ENCODE data around the gene GRHL3. TPM values are rescaled to one million over a fixed set of nuclear protein-coding genes. Genes with fewer than 3 reads are reported as not detected.
A peak's percentile ranks its signal among the peaks of the same experiment; 100 is the strongest.

Gene GRHL3
- total RNA-seq, 2 experiments from 2014 or later, result 0.10 TPM; not detected in 1

DNA sequence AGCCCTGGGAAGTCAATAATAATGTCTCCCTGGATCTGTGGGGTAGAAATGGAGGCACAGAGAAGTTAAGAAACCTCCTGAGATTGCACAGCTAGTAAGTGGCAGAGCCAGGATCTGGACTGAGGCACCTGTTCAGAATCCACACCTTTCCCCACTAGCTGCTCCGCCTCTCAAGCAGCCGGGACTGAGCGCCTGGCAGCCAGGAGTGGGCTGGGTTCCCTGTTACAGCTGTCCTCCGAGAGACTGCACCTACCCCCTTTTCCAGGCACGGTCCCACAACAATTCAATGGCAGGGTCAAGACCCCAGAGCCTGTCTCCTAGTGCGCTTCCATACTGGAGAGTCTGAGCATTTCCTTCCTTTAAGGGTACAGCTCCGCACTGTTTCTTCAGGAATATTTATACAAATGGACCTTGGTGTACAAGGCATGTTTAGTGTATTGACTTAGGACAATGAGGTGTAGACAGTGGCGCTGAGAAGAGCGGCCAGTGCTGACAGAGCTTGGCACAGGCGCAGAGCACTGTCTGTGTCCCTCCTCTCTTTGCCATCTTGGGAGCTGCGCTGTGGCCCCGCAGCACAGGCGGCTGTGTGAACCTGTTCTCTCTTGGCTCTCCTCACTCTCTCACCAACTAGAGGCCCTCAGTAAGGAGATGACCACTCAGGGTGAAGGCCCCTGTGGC lies 24.4 kb downstream of the GRHL3 start:
- POLR2A ChIA-PET, result no interaction called here
- no peaks in the 10 kb centered on the region for H3K4me1 Mint-ChIP-seq
- H3K36me3 Mint-ChIP-seq (ENCODE audit: low read depth), result no peaks in the 10 kb centered on the region
- no peak overlapping the region for H3K4me3 Mint-ChIP-seq
- peaks cover 8% of the 10 kb centered on the region for H3K27me3 Mint-ChIP-seq
- no peaks in the 10 kb centered on the region for H3K9me3 Mint-ChIP-seq
- CTCF ChIA-PET, result no interaction called here
- no peak overlapping the region for H3K27ac Mint-ChIP-seq
- no peak for DNase-seq

DNA sequence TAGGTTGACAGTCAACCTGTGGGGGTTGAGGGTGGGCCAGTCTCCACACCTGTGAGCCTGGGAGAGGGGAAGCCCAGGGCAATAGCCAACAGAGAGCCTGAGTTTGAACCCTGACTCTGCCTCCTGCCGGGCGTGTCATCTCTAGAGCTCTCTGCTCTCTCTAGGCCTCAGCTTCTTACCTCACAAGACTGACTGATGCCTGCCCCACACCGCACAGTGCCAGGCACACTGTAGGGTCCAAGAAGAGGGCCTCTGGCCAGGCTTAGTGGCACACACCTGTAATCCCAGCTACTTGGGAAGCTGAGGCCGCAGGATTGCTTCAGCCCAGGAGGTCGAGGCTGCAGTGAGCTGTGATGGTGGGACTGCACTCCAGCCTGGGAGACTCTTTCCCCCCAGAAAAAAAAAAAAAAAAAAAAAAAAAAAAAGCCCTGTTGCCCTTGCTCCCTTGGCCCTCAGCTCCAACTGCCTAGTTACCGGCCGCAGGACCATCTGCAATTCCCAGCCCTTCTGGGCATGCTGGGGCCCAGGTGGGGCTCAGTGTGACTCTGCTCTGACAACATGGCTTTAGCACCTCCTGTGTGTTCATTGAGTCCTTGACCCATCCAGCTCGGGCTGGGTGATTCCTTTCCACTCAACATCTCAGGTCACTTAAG lies 25.1 kb downstream of the GRHL3 start:
- ChIA-PET POLR2A (no interaction called here), CTCF (interaction anchor here (1.1 kb wide), 1 partner anchor 47 kb away, joined by 3 read pairs; no protein-coding TSS in a partner anchor)
- no peak overlapping the region for H3K27ac Mint-ChIP-seq
- DNase-seq, result no peak
- no peaks in the 10 kb centered on the region for H3K36me3 Mint-ChIP-seq (ENCODE audit: low read depth)
- H3K27me3 Mint-ChIP-seq, result peaks cover 11% of the 10 kb centered on the region
- H3K4me1 Mint-ChIP-seq, result no peaks in the 10 kb centered on the region
- H3K4me3 Mint-ChIP-seq, result no peak overlapping the region
- H3K9me3 Mint-ChIP-seq, result no peaks in the 10 kb centered on the region

DNA sequence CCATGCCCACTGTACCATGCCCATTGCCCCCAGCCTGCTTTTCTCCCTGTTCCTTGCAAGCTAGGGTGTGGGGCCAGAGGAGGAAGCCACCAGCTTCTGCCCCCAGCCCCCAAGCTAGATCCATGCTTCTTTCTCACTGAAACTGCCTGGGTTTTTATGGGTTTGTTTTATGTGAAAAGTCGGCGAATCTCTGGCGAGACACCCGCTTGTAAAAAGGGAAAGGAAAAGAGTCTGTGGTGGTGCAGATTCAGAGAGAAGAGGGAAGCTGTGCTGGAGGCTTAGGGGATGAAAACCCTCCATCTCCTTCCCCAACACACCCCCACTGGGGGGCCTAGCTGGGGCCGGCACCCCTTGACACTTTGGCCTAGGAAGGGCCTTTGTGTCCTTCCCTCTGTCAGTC lies 26.2 kb downstream of the GRHL3 start:
- Mint-ChIP-seq H3K4me3 (no peak overlapping the region), H3K27me3 (peaks cover 11% of the 10 kb centered on the region), H3K27ac (no peak overlapping the region), H3K36me3 (ENCODE audit: low read depth) (no peaks in the 10 kb centered on the region), H3K4me1 (peaks cover 9% of the 10 kb centered on the region), H3K9me3 (no peaks in the 10 kb centered on the region)
- no peak for DNase-seq
- ChIA-PET CTCF (interaction anchor here (1.1 kb wide), 1 partner anchor 45 kb away, joined by 3 read pairs; no protein-coding TSS in a partner anchor), POLR2A (no interaction called here)

DNA sequence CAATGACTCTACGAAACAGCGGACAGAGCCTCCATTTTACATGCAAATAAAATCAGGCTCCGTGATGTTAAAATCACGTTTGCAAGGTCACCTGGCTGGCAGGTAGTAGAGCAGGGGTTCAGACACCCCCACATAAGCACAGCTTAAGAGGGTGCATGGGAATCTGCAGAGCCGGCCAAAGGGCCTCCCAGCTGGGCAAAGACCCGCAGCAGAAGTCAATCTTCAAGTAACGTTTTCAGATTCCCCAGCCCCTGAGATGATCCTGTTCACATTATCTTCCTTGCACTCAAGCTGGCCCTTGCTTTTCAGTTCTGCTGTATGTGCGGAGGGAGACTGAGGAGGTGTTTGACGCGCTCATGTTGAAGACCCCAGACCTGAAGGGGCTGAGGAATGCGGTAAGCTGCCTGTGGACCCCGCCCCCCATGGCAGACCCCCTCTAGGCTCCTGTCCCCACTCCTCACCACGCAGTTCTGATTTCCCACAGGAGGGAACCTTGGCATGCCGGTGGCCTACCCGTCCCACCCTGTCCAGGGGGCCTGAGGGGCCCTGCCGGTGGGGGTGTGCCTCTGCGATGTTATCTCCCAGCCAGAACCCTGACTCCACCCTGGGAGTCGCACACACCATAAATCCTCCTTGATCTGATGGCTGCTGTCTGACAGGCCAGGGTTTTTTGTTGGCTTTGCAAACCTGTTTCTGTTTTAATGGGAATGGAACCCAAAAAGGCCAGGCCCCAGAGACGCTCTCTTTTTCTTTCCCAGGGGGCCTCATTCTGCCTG lies 28.2 kb downstream of the GRHL3 start:
- CTCF ChIA-PET, result interaction anchor here (1.0 to 1.3 kb wide), 2 partner anchors 44 kb away, joined by 3 to 5 read pairs; no protein-coding TSS in a partner anchor
- H3K27me3 Mint-ChIP-seq, result peaks cover 7% of the 10 kb centered on the region
- H3K4me1 Mint-ChIP-seq, result peaks cover 26% of the 10 kb centered on the region
- H3K36me3 Mint-ChIP-seq (ENCODE audit: low read depth), result no peaks in the 10 kb centered on the region
- POLR2A ChIA-PET, result no interaction called here
- H3K9me3 Mint-ChIP-seq, result no peaks in the 10 kb centered on the region
- no peak overlapping the region for H3K4me3 Mint-ChIP-seq
- H3K27ac Mint-ChIP-seq, result no peak overlapping the region
- no peak for DNase-seq

DNA sequence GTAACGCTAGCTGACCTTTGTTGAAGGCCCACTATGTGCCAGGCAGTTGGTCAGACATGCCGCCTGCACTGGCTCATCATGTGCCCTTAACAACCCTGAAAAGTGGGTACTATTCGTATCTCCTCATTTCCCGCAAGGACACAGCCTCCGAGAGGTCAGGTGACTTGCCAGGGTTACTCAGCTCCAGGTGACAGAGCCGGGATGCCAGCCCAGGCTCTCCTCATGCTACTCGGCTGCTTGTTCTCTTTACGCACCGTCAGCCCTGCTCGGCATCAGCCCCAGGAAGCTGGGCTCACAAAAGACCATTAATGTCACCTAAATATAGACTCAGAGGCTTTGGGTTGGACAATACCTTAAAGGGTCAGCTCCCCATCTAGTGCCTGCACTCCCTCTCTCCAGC lies 29.0 kb downstream of the GRHL3 start:
- H3K4me3 Mint-ChIP-seq, result no peak overlapping the region
- no peak overlapping the region for H3K27ac Mint-ChIP-seq
- POLR2A ChIA-PET, result no interaction called here
- H3K27me3 Mint-ChIP-seq, result peaks cover 6% of the 10 kb centered on the region
- CTCF ChIA-PET, result interaction anchor here (1.0 kb wide), 1 partner anchor 43 kb away, joined by 3 read pairs; no protein-coding TSS in a partner anchor
- H3K9me3 Mint-ChIP-seq, result no peaks in the 10 kb centered on the region
- DNase-seq, result no peak
- no peaks in the 10 kb centered on the region for H3K36me3 Mint-ChIP-seq (ENCODE audit: low read depth)
- peaks cover 29% of the 10 kb centered on the region for H3K4me1 Mint-ChIP-seq

DNA sequence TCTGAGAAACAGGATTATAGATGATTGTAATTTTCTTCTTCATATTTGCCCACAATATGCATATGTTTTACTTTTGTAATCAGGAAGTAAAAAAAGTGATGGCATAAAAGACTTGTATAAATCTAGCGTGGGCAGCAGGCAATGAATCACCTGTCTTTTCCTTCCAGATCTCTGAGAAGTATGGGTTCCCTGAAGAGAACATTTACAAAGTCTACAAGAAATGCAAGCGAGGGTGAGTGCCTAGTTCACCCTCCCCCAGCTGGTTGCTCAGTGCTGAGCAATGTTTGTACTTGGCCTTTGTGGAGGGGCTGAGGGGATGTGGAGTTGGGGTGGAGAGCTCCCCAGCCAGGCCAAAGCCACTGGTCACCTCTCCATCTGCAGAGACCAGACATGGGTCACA lies 30.7 kb downstream of the GRHL3 start:
- ChIA-PET CTCF (interaction anchor here (1.5 kb wide), 1 partner anchor 200 kb away, joined by 3 read pairs; no protein-coding TSS in a partner anchor), POLR2A (no interaction called here)
- no peak for DNase-seq
- Mint-ChIP-seq H3K27me3 (peaks cover 5% of the 10 kb centered on the region), H3K4me3 (no peak overlapping the region), H3K27ac (no peak overlapping the region), H3K9me3 (no peaks in the 10 kb centered on the region), H3K4me1 (peaks cover 29% of the 10 kb centered on the region), H3K36me3 (ENCODE audit: low read depth) (no peaks in the 10 kb centered on the region)

DNA sequence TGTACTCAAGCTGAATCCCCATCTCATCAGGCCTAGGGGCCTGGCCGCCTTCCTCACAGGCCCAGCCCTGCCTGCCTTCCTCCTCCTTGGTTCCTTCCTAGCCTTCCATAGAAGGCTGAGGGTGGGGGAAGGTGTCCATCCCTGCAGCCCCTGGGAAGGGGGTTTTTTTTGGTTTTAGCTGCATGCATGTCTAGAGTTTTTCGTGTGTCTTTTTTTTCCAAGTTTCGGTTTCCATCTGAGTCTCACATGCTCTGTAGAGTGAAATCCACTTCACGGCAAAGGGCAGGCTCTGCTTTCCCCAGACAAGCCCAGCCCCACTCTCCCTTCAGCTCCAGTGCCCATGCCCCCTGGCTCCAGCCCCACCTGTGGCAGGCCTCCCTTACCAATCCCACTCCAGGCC lies 32.1 kb downstream of the GRHL3 start:
- ChIA-PET POLR2A (interaction anchor here (1.2 kb wide), 2 partner anchors 33 to 130 kb away, joined by 3 to 4 read pairs; no protein-coding TSS in a partner anchor), CTCF (interaction anchor here (1.3 to 2.6 kb wide), 3 partner anchors 34 to 201 kb away, joined by 4 to 8 read pairs (median 6); no protein-coding TSS in a partner anchor)
- H3K4me3 Mint-ChIP-seq, result no peak overlapping the region
- peak; percentile 18 for DNase-seq
- no peaks in the 10 kb centered on the region for H3K9me3 Mint-ChIP-seq
- H3K4me1 Mint-ChIP-seq, result peaks cover 29% of the 10 kb centered on the region
- peak overlapping the region; percentile 28 for H3K27ac Mint-ChIP-seq
- H3K36me3 Mint-ChIP-seq (ENCODE audit: low read depth), result no peaks in the 10 kb centered on the region
- H3K27me3 Mint-ChIP-seq, result peaks cover 5% of the 10 kb centered on the region

DNA sequence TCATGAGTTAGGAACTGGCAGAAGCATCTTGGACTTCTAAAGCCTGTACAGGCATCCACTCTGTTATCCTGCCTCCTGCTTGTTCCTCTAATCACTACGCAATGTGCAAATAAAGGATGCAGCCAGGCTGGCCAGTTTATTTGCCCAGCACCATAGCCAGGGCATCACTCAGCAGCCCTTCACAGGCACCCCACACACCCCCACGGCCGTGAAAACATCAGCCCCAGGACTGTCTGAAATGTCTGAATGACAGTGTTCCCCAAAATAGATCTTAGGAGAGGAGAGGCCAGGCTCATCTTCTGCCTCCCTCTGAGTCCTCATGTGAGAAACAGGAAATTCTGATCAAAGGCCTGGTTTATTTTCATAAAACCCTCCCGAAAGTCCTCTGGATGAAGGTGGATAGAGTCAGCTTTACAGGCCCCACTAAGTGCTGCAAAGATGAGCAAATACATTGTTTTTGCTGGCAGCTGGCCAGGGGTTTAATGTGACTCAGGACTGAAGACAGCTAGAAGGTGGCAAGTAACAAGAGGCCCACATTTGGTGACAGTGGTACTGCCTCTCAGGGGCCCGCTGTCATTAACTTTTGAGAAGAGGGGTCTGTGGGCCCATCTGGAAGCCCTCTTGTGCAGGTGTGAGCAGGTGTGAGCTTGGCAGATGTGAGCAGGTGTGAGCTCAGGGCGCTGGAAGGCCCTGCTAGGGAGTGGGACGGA lies 32.9 kb downstream of the GRHL3 start:
- no peaks in the 10 kb centered on the region for H3K9me3 Mint-ChIP-seq
- ChIA-PET CTCF (interaction anchor here (1.3 to 2.6 kb wide), 3 partner anchors 33 to 202 kb away, joined by 4 to 8 read pairs (median 6); no protein-coding TSS in a partner anchor), POLR2A (interaction anchor here (1.2 kb wide), 2 partner anchors 33 to 129 kb away, joined by 3 to 4 read pairs; no protein-coding TSS in a partner anchor)
- no peaks in the 10 kb centered on the region for H3K36me3 Mint-ChIP-seq (ENCODE audit: low read depth)
- H3K27me3 Mint-ChIP-seq, result peaks cover 5% of the 10 kb centered on the region
- H3K4me3 Mint-ChIP-seq, result no peak overlapping the region
- H3K4me1 Mint-ChIP-seq, result peaks cover 29% of the 10 kb centered on the region
- peak; percentile 35 for DNase-seq
- H3K27ac Mint-ChIP-seq, result no peak overlapping the region

DNA sequence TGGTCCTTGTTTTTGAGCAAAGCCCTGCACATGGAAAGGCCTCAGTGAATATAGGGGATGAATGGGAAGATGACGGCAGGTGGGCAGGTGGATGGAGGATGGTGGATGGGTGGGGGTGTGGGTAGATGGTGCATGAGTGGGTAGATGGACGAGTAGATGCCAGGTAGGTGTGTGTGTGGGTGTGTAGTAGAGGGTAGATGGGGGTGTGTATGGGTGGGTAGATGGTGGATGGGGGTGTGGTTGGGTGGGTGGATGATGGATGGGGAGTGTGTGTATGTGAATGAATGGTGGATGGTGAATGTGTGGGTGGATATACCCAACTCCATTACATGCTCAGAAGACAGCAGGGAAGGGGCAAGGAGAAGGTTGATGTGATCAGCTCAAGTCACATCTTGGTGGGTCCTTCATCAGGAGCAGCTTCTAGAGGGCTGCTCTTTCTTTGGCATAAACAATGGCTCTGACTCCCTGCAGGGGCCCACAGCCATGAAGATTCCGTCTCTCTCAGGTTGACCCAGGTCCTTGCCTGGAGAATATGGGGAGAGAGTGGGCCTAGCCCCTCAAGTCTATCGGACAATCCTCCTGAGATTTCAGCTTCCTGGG lies 34.2 kb downstream of the GRHL3 start:
- H3K4me1 Mint-ChIP-seq, result peaks cover 29% of the 10 kb centered on the region
- H3K27ac Mint-ChIP-seq, result no peak overlapping the region
- POLR2A ChIA-PET, result no interaction called here
- no peaks in the 10 kb centered on the region for H3K36me3 Mint-ChIP-seq (ENCODE audit: low read depth)
- no peaks in the 10 kb centered on the region for H3K9me3 Mint-ChIP-seq
- peaks cover 5% of the 10 kb centered on the region for H3K27me3 Mint-ChIP-seq
- H3K4me3 Mint-ChIP-seq, result no peak overlapping the region
- no peak for DNase-seq
- CTCF ChIA-PET, result no interaction called here

DNA sequence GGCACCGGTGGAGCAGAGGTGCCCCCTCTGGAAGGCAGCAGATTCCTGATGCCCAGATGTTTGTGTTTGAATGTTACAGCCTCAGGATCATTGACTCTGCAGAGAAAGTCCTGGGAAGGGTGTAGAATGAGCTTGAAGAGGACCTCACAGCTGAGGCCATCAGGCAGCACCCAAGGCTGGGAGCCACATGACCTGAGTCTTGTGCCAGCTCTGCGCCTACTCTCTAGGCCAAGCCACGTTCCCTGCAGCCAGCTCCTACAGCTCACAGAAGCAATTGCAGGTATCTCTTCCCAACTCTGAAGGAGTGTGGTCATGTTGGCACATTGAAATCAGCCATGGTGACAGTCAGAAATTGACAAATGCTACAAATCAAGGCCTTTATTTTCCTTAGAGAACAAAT lies 36.3 kb downstream of the GRHL3 start:
- Mint-ChIP-seq H3K27me3 (no peaks in the 10 kb centered on the region), H3K27ac (no peak overlapping the region), H3K4me1 (peaks cover 19% of the 10 kb centered on the region), H3K36me3 (ENCODE audit: low read depth) (no peaks in the 10 kb centered on the region), H3K4me3 (no peak overlapping the region), H3K9me3 (no peaks in the 10 kb centered on the region)
- ChIA-PET CTCF (interaction anchor here (0.6 kb wide), 1 partner anchor 152 kb away, joined by 3 read pairs; no protein-coding TSS in a partner anchor), POLR2A (no interaction called here)
- no peak for DNase-seq

DNA sequence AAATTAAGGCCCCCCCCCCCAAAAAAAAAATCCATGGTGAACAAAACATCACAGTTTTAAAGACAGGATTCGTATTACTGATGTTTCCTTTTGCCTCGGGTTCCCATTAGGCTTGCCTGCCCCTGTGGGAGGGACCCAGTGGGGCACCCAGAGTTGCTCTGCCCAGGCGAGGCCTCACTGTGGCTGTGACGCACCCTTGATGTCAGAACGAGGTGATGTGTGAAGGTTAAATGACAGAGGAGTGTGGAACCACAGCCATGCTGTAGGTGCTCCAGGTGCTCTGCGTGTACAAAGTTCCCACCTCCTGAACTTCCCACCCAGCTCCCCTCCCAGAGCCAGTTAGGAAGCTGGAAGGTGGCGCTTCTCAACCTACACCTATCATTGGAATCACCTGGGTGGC lies 37.9 kb downstream of the GRHL3 start:
- Mint-ChIP-seq H3K9me3 (no peaks in the 10 kb centered on the region), H3K27me3 (no peaks in the 10 kb centered on the region), H3K4me3 (no peak overlapping the region), H3K27ac (no peak overlapping the region), H3K4me1 (peaks cover 6% of the 10 kb centered on the region), H3K36me3 (ENCODE audit: low read depth) (no peaks in the 10 kb centered on the region)
- DNase-seq, result no peak
- CTCF ChIA-PET, result no interaction called here
- POLR2A ChIA-PET, result no interaction called here

DNA sequence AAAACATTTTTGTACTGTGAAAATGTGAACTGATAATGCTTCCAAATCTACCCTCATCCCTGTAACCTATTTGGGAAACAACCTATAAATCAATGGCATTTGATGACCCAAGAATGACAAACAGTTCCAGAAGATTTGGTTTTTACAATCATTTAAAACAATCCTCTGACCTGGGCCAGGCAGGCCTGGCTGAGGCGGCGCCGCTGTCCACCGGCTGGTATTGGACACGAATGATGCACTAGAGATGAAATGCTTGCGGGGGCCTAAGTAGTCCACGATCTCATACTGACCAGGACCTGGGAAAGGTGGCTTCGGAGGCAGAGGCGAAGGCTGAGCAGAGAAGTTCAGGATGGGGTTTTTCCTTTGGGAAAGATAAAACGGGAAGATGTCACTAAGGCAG lies 41.5 kb downstream of the GRHL3 start:
- CTCF ChIA-PET, result interaction anchor here (1.6 kb wide), 1 partner anchor 161 kb away, joined by 3 read pairs; no protein-coding TSS in a partner anchor

More for the DNA sequence above, 41.5 kb downstream of the GRHL3 start:
- H3K4me1 Mint-ChIP-seq, result peaks cover 21% of the 10 kb centered on the region
- H3K27ac Mint-ChIP-seq, result no peak overlapping the region
- no peaks in the 10 kb centered on the region for H3K36me3 Mint-ChIP-seq (ENCODE audit: low read depth)
- H3K27me3 Mint-ChIP-seq, result peaks cover 1% of the 10 kb centered on the region
- H3K9me3 Mint-ChIP-seq, result no peaks in the 10 kb centered on the region
- DNase-seq, result no peak
- H3K4me3 Mint-ChIP-seq, result no peak overlapping the region
- POLR2A ChIA-PET, result no interaction called here

All from activated CD4-positive, alpha-beta memory T cell treated with anti-CD3 and anti-CD28 coated beads, Interleukin-2, amount 10 ng/mL, durations not matched to agents 7 days and 5 days (primary cell).